HUES48 (cell line): Measurements from ENCODE around the gene SOX2.

Experiments used
- H3K27ac ChIP-seq: one replicate; pipeline ENCODE4 v1.7.0; 2013; ENCODE audit warnings: low read depth, low read length, inconsistent platforms
- H3K27me3 ChIP-seq: 2 replicates; pipeline ENCODE4 v1.6.1; 2013; ENCODE audit warnings: mild to moderate bottlenecking, low read length; ENCODE audit not compliant: control insufficient read depth, insufficient read depth
- H3K36me3 ChIP-seq: 2 replicates; pipeline ENCODE4 v1.6.1; 2013; ENCODE audit warnings: low read length; ENCODE audit not compliant: control insufficient read depth, insufficient read depth
- H3K4me1 ChIP-seq: 2 replicates; pipeline ENCODE4 v1.6.1; 2013; ENCODE audit warnings: mild to moderate bottlenecking, low read length; ENCODE audit not compliant: control insufficient read depth, insufficient read depth
- H3K4me3 ChIP-seq: 2 replicates; pipeline ENCODE4 v1.5.1; 2013; ENCODE audit warnings: mild to moderate bottlenecking, low read depth, low read length
- H3K9ac ChIP-seq: 2 replicates; pipeline ENCODE4 v1.6.1; 2013; ENCODE audit warnings: mild to moderate bottlenecking, low read depth, low read length, moderate library complexity
- H3K9me3 ChIP-seq: 2 replicates; pipeline ENCODE4 v1.6.1; 2013; ENCODE audit warnings: low read length; ENCODE audit not compliant: control insufficient read depth, insufficient read depth

Gene SOX2

GRCh38 chr3:181725131-181725731 lies 13.5 kb downstream of the SOX2 start:
- peaks cover 57% of the 10 kb centered on the region for H3K27me3 ChIP-seq
- H3K27ac ChIP-seq: no peak overlapping the region
- H3K36me3 ChIP-seq: 0 out of 2 replicates have a peak, but pooled peaks cover 5% of the 10 kb centered on the region
- no peaks in the 10 kb centered on the region for H3K9me3 ChIP-seq
- no peak overlapping the region for H3K9ac ChIP-seq
- H3K4me3 ChIP-seq: peak overlapping the region; percentile 50
- H3K4me1 ChIP-seq: peaks cover 80% of the 10 kb centered on the region

- Histone ChIP-seq H3K9ac (no peak overlapping the region), H3K27me3 (peaks cover 60% of the 10 kb centered on the region), H3K4me1 (peaks cover 80% of the 10 kb centered on the region)
Measured at GRCh38 chr3:181725830-181726229, 14.1 kb downstream of the SOX2 start.

DNA sequence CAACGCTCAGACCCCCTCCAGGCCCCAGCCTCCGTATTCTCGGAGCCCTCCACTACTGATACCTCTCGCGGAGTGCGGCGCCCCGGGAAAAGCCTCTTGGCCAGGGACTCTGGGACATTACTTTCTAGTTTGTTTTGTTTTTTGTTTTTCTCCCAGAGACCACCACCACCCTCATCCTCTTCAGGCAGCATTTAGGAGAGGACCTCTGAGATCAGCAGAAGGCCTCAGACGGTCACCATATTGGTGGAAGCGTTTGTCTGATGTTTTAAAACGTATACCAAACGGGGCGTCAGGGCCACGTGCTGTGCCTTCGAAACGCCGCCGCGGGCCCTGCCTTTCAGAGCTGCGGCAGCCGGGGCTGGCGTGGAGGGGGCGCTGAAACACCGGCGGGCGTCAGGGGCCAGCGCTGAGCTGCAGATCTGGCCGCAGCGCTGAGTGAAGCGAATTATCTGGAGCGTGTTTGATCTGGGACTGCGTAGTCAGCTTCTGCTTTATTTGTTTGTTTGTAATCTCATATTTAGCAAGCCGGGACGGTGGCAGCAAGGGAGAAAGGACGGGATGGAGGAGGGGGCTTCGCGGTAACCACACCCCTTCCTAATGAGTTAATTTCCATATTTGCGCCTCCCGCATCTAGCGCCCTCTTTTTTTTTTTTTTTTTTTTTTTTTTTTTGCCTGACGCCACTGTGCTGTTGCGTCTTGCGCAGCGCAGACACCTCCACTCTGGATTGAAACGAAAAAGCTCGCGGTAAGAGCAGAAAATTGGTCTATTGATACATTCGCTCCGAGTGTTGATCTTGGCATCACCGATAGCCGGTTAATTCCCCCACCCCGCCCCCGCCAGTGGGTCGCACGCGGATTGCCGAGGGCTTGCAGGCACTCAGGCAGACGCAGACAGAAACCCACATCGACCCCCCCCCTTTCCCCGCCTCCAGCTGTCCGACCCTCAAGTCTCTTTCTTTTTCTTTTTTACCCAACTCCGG lies 14.9 kb downstream of the SOX2 start:
- no peaks in the 10 kb centered on the region for H3K9me3 ChIP-seq
- peaks cover 78% of the 10 kb centered on the region for H3K4me1 ChIP-seq
- no peaks in the 10 kb centered on the region for H3K36me3 ChIP-seq
- H3K4me3 ChIP-seq: peak overlapping the region; percentile 65
- peaks cover 60% of the 10 kb centered on the region for H3K27me3 ChIP-seq
- H3K27ac ChIP-seq: peak overlapping the region; percentile 27
- 0 out of 2 replicates have a peak overlapping the region, but pooled peaks have one; percentile 24 for H3K9ac ChIP-seq

More at GRCh38 chr3:181725830-181726229, 14.1 kb downstream of the SOX2 start:
- Histone ChIP-seq H3K9me3 (no peaks in the 10 kb centered on the region), H3K36me3 (0 out of 2 replicates have a peak, but pooled peaks cover 5% of the 10 kb centered on the region), H3K27ac (no peak overlapping the region), H3K4me3 (0 out of 2 replicates have a peak overlapping the region, but pooled peaks have one; percentile 10)

DNA sequence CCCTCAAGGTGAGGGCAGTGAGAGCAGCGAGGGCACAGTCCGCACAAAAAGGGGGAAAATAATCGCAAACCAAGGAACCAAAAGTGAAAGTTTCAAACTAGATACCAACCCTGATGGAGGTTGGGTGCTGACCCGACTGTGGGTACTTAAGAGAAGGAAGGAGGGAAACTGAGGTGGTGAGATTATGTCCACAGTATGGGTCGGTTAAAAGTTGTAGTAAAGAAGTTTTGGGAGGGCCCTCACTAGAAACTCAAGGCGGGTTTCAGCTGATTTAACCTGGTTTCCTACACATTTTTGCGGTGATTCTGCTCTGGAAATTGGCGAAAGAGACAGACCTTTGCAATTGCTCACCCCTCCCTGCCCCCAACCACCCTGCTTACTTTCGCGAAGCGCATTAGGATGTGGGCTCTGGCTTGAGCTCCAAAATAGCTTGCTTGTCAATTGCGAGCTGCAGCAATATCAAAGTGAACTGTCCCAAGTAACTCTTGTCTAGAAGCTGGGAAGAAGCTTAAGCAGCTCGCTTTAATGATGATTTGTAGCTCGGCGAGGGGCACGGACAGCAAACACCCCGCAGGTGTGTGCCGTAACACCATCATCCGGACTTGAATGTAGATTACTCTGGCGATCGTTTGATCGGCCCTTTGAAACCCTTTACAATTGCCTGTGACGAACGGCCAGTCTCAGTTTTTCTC lies 15.8 kb downstream of the SOX2 start:
- Histone ChIP-seq H3K27me3 (peaks cover 60% of the 10 kb centered on the region), H3K27ac (peak overlapping the region; percentile 9), H3K4me1 (peaks cover 75% of the 10 kb centered on the region), H3K4me3 (peak overlapping the region; percentile 65), H3K9me3 (no peaks in the 10 kb centered on the region), H3K36me3 (no peaks in the 10 kb centered on the region), H3K9ac (peak overlapping the region; percentile 24)

- Histone ChIP-seq H3K9ac (no peak overlapping the region; the same call in 1 of the 2 replicates), H3K9me3 (no peaks in the 10 kb centered on the region), H3K4me1 (peaks cover 64% of the 10 kb centered on the region), H3K27me3 (peaks cover 61% of the 10 kb centered on the region), H3K36me3 (no peaks in the 10 kb centered on the region), H3K4me3 (peak overlapping the region; percentile 65), H3K27ac (peak overlapping the region; percentile 61)
Measured at GRCh38 chr3:181728470-181729340, 17.0 kb downstream of the SOX2 start.

- Histone ChIP-seq H3K27ac (peak overlapping the region; percentile 61), H3K27me3 (peaks cover 59% of the 10 kb centered on the region), H3K4me3 (peak overlapping the region; percentile 34; the same call in 1 of the 2 replicates), H3K36me3 (no peaks in the 10 kb centered on the region), H3K4me1 (peaks cover 59% of the 10 kb centered on the region), H3K9me3 (no peaks in the 10 kb centered on the region), H3K9ac (no peak overlapping the region)
Measured at GRCh38 chr3:181729341-181729869, 17.7 kb downstream of the SOX2 start.

- no peak overlapping the region for H3K9ac ChIP-seq
- H3K4me1 ChIP-seq: peaks cover 50% of the 10 kb centered on the region
- no peaks in the 10 kb centered on the region for H3K36me3 ChIP-seq
- H3K27me3 ChIP-seq: peaks cover 56% of the 10 kb centered on the region
- H3K4me3 ChIP-seq: peak overlapping the region; percentile 39
- H3K9me3 ChIP-seq: no peaks in the 10 kb centered on the region
- H3K27ac ChIP-seq: peak overlapping the region; percentile 70
Measured at GRCh38 chr3:181730316-181730715, 18.6 kb downstream of the SOX2 start.

GRCh38 chr3:181730934-181731333 lies 19.2 kb downstream of the SOX2 start:
- H3K4me3 ChIP-seq: peak overlapping the region; percentile 39
- H3K4me1 ChIP-seq: peaks cover 50% of the 10 kb centered on the region
- no peak overlapping the region for H3K9ac ChIP-seq
- H3K9me3 ChIP-seq: no peaks in the 10 kb centered on the region
- H3K27me3 ChIP-seq: peaks cover 59% of the 10 kb centered on the region
- no peaks in the 10 kb centered on the region for H3K36me3 ChIP-seq
- peak overlapping the region; percentile 70 for H3K27ac ChIP-seq

DNA sequence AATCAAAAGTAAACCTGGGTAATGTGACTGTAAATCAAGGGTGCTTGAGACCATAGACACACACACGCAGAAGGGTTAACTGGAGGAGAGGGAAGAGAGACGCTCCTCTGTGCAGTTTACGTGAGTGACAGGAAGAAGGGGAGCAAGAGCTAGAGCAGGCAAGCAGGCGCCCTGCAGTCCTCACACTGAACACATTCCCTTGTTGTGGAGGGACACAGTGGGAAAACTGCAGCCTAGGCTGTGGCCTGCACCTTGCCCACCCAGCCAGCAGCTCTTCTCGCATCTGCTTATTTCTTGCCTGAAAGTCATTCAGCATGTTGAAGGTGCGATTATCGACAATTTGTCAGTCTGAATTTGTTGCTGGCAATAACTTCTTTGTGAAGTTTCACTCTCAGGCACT lies 24.2 kb downstream of the SOX2 start:
- peaks cover 17% of the 10 kb centered on the region for H3K4me1 ChIP-seq
- H3K36me3 ChIP-seq: no peaks in the 10 kb centered on the region
- peaks cover 28% of the 10 kb centered on the region for H3K27me3 ChIP-seq
- no peak overlapping the region for H3K4me3 ChIP-seq
- H3K9ac ChIP-seq: no peak overlapping the region
- no peaks in the 10 kb centered on the region for H3K9me3 ChIP-seq
- H3K27ac ChIP-seq: no peak overlapping the region

DNA sequence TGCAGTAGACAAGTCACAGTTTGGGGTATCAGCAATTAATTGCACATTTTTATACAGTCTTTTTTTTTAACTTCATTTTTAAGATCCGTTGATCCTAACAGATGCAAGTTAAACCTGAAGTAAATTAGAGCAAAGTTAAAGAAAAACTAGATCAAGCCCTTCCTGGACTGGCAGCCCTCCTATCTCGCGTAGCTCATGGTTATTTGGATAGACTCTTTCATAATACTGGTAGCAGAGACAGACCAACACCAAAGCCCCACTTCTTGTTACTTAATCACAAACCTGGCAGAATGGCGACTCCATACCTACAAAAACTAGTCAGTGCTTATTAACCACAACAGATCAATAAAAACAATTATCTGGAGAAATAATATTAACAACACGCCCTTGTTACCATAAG lies 26.8 kb downstream of the SOX2 start:
- no peak overlapping the region for H3K9ac ChIP-seq
- H3K4me3 ChIP-seq: no peak overlapping the region
- no peak overlapping the region for H3K27ac ChIP-seq
- no peaks in the 10 kb centered on the region for H3K36me3 ChIP-seq
- peaks cover 23% of the 10 kb centered on the region for H3K4me1 ChIP-seq
- peaks cover 21% of the 10 kb centered on the region for H3K27me3 ChIP-seq
- no peaks in the 10 kb centered on the region for H3K9me3 ChIP-seq
